NCI-H146 (cell line): ENCODE data around the gene ARHGEF3.
"Not testable (repeated sequence)": the region's sequence is repeated elsewhere in the genome, so short reads cannot be mapped to it uniquely, and the experiment has no call there.

Experiments
- DNase-seq: peaks from one replicate; lab custom pipeline; 2025; lab: John Stamatoyannopoulos, UW

Gene ARHGEF3

GRCh38 chr3:56772952-56773938, 28.5 kb downstream of the ARHGEF3 start:
- no peak for DNase-seq

- no peak for DNase-seq
Measured at GRCh38 chr3:56771376-56771775, 30.4 kb downstream of the ARHGEF3 start.

- no peak for DNase-seq
Measured at GRCh38 chr3:56769116-56769707, 32.5 kb downstream of the ARHGEF3 start.

- no peak for DNase-seq
Measured at GRCh38 chr3:56764904-56765547, 36.7 kb downstream of the ARHGEF3 start.

GRCh38 chr3:56764184-56764583, 37.6 kb downstream of the ARHGEF3 start:
- DNase-seq, result no peak

GRCh38 chr3:56763233-56763632, 38.5 kb downstream of the ARHGEF3 start:
- no peak for DNase-seq

- DNase-seq, result no peak
Measured at GRCh38 chr3:56762718-56763117, 39.0 kb downstream of the ARHGEF3 start.

GRCh38 chr3:56761887-56762651, 39.7 kb downstream of the ARHGEF3 start:
- no peak for DNase-seq

GRCh38 chr3:56761023-56761422, 40.7 kb downstream of the ARHGEF3 start:
- no peak for DNase-seq

- no peak for DNase-seq
Measured at GRCh38 chr3:56759532-56759931, 42.2 kb downstream of the ARHGEF3 start.

- DNase-seq, result no peak
Measured at GRCh38 chr3:56758539-56758981, 43.2 kb downstream of the ARHGEF3 start.

- DNase-seq, result not testable (repeated sequence)
Measured at GRCh38 chr3:56758042-56758441, 43.7 kb downstream of the ARHGEF3 start.

- DNase-seq, result no peak
Measured at GRCh38 chr3:56754741-56755417, 46.9 kb downstream of the ARHGEF3 start.

- DNase-seq, result no peak
Measured at GRCh38 chr3:56753206-56753820, 48.4 kb downstream of the ARHGEF3 start.

GRCh38 chr3:56751056-56751707, 50.6 kb downstream of the ARHGEF3 start:
- no peak for DNase-seq

- DNase-seq, result no peak
Measured at GRCh38 chr3:56748663-56749231, 53.0 kb downstream of the ARHGEF3 start.

- peak; percentile 42 for DNase-seq
Measured at GRCh38 chr3:56747150-56747549, 54.6 kb downstream of the ARHGEF3 start.

- DNase-seq, result no peak
Measured at GRCh38 chr3:56744016-56744415, 57.7 kb downstream of the ARHGEF3 start.

GRCh38 chr3:56742887-56743286, 58.9 kb downstream of the ARHGEF3 start:
- no peak for DNase-seq

GRCh38 chr3:56739036-56739435, 62.7 kb downstream of the ARHGEF3 start:
- no peak for DNase-seq
